Measurements from ENCODE around the gene USP3.

Gene USP3, protein sequence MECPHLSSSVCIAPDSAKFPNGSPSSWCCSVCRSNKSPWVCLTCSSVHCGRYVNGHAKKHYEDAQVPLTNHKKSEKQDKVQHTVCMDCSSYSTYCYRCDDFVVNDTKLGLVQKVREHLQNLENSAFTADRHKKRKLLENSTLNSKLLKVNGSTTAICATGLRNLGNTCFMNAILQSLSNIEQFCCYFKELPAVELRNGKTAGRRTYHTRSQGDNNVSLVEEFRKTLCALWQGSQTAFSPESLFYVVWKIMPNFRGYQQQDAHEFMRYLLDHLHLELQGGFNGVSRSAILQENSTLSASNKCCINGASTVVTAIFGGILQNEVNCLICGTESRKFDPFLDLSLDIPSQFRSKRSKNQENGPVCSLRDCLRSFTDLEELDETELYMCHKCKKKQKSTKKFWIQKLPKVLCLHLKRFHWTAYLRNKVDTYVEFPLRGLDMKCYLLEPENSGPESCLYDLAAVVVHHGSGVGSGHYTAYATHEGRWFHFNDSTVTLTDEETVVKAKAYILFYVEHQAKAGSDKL

DNA sequence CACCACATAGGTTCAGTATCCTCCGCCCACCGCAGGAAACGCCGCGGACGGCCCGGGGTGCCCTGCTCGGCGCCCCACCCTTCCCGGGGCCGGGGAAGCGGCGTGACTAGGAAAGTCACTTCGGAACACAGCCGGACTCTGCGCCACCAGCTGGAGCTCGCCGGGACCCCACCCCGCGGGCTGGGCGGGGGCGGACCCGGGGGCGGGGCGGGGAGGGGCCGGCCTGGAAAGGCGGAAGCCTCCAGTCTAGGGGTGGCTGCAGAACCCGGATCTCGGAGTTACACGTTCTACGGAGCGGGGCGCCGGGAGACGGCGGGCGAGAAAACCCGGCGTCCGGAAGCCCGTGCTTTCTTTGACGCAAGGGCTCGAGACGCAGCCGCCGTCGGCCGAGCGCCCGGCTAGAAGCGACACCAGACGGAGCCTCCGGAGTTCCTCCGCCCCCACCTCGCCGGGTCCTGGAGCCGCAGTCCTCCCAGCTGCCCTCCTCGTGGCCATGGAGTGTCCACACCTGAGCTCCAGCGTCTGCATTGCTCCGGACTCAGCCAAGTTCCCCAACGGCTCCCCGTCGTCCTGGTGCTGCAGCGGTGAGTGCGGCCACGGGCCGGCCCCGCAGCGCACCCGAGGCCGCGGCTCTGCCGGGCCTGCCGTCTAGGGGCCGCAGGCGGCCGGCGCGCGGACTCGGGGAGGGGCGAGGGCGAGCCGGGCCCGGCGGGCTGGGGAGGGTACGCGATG, at the start of gene USP3:
Gene USP3 (plus strand): TSS at position 347 of the 732 bp plus-strand sequence. CDS start 147 bp downstream, at position 494.
- DNase-seq, result peak; percentile 85 to 98 (median 97)

DNA sequence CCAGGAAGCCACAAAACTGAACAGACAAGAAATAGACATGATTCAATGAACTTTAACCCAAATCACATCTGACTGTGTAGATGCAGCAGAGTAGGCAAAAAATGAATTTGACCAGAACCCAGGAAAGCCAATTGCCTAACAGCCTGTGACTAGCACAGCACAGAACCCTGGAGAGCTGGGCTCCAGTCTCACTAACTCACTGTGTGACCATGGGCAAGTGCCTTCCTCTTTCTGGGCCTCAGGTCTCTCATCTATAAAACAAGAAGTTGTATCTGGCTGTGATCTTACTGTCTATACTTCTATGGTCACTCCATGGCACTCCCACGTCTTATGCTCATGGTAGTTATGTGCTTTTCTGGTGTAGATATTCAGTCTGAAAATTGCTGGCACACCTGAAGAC, 48.1 kb upstream of the USP3 start:
- DNase-seq, result no peak

DNA sequence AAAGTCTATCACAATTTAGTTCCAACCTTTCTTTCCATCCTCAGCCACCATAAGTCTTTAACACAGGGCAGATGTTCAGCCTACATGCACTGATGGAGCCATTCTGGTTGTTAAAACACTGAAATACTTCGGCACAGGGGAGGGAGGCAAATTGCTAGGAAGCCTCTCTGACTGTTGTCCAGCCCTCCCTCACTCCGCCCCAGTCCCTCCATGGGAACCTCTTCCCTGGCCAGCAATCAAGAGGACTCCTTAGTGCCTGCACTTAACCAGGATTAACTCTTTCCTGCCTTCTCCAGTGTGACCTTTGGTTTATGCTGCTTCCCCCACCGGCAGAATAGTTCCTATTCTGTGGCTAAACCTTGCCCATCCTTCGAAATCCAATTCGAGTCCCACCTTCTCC, 47.0 kb upstream of the USP3 start:
- DNase-seq, result no peak

DNA sequence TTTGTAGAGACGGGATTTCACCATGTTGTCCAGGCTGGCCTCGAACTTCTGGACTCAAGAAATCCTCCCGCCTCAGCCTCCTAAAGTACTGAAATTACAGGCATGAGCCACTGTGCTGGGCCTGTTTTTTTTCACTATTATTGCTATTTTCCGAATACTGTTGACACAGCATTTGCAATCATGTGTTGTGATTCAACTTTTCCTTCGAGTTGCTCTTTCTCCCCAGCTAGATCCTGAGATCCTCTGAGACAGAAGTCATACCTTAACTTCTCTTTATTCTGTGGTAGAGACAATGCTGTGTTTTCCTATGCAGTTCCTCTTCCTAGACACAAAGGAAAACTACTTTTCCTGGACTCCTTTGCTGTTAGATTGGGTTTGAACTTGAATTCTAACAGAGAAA, 46.4 kb upstream of the USP3 start:
- DNase-seq, result no peak

DNA sequence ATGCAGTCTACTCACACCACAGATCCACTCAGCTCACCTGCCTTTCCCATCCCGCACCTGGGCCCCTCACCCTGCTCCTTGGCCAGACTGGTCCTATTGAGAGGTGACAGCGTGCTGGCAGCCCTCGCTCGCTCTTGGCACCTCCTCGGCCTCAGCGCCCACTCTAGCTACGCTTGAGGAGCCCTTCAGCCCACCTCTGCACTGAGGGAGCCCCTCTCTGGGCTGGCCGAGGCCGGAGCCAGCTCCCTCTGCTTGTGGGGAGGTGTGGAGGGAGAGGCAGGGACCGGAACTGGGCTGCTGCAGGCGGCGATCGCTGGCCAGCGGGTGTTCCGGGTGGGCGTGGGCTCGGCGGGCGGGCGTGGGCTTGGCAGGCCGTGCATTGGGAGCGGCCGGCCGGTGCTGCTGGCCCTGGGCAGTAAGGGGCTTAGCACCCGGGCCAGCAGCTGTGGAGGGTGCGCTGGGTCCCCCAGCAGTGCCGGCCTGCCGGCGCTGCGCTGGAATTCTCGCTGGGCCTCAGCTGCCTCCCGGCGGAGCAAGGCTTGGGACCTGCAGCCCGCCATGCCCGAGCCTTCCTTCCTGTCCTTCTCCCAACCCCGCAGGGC, 45.5 kb upstream of the USP3 start:
- DNase-seq, result no peak

DNA sequence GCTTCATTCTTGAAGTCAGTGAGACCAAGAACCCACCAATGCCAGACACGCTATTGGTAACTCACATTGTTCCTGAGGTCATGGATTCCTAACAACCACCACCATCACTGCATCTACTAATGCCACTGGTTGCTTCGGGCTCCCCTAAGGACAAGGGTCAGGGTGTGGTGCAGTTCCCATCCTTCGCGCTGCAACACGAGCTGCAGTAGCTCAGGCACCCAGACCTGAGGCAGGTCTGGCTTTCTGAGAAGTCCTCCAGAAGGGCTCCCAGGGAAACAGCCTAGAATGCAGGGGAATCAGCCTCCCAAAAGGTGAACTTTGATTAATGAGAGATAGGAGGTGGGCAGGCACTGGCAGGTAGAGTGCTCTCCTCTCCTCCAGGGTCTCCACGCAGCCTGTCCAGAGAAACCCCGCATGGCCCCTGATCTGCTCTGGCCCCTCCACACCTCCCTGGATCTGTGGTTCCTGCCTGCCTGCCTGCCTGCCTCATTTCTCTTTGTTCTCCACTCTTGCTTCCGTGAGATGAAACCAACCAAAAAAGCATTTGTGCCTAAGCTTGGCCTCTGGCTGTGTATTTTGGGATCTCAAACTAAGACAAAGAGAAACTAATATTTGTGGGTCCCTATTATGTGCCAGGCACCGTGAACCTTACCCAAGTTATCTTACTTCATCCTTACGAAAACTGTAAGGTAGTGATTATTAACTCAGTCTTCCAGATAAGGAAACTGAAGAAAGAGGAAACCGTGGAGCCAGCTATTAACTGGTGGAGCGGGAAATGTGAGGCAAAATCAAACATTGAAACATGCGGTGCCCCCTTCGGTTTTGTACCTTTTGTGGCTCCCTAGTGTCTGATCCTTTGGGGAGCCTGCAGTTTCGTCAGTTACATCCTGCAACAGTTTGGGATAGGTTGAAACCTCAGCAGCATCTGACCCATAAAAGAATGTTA, 43.9 kb upstream of the USP3 start:
- no peak for DNase-seq

DNA sequence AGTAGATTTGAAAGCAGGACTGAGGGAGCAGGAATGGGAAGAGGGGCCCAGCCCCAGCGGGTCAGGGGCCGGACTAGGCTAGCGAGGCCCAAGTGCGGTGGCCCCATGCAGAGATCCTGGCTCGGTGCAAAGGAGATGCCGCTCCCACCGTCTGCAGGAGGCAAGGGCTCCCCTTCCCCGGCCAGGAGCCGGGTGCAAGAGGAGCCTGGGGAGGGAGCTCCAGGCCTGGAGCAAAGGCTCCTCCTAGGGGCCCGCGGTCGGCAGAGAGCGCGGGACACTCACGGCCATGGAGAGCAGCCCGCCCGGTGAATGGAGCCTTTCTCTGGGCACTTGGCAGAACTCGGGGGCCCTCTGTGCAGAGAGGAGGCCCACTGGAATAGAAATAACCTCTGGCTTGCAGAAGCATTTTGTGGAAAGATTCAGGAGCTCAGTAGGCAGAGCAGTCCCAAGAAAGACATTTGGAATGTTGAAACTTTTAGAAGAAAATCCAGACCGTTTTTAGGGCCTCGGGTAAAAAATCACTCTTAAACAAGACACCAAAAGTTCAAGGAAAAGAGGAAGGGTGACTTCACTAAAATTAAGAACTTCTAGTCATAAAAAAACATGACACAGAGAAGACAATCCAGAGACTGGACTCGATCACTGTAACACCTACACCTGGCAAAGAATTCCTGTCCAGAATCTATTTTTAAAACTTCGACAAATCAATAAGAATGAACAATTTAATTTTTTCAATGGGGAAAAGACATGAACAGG, 43.0 kb upstream of the USP3 start:
- DNase-seq, result no peak

DNA sequence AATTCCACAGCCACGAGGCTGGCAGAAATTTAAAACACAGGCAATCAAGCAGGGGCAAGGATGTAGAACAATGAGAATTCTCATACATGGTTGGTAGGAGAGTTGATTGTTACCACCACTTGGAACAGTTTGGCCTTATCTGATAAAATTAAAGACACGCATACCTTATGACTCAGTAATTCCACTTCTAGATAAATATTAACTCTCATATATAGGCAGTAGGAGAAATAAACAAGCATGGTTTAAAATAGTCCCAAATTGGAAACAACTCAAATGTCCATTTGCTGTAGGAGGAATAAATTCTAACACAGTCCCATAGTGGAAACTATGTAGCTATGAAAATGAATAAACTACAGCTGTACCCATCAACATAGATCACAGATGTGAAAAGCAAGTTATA, 42.3 kb upstream of the USP3 start:
- no peak for DNase-seq

DNA sequence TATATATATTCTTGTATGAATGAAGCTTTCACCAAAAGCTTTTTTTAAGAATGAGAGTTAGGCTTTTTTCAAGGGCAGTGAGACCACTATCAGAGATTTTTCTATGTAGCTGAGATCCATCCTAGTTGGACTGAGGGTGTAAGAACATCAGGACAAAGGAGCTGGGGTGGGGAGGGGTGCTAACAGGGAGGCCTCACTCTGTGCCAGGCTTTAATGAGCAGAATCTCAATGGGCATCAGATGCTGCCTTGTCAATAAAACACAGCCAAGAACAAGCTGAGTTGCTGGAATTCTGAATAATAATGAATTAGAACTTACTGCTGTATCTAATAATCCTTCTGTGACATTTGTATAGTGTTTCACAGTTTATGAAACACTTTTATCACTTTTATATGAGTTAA, 41.4 kb upstream of the USP3 start:
- peak in 1 of 3 experiments; percentile 48 for DNase-seq

DNA sequence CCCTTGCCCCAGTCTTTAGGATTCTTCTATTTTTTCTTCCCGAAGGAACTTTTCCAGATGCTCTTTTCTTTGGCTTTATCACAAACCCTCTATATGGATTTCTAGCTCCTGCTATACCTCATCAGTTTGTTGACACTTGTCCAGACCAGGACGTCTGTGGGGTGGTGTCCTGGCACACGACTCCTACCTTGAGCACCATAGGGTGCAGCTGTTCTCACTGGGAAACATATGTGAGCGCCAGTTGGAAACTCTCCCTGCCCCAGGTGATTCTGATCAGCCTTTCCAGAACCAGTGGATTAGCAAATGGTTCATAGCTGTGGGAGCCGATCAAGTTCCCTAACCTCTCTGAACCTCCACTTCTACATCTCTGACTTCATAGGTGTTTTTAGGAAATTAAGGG, 40.6 kb upstream of the USP3 start:
- DNase-seq, result no peak

DNA sequence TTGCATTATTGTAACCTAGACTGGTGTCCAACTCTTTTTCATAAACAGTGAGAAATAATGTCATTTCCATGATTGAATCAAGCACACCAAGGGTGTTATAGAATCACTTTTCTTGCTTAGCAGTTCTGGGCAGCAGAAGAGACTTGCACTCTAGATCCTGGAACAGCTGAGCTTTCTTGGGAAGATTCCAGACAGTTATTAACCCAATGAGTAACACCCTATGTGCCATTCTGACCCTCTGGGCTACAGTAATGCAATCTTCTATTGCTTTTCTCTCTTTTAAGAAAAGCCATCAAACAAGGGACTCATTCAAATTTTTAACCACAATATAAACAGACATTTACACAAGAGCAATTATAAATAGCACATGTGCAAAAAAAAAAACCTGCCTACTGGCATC, 39.3 kb upstream of the USP3 start:
- DNase-seq, result no peak

DNA sequence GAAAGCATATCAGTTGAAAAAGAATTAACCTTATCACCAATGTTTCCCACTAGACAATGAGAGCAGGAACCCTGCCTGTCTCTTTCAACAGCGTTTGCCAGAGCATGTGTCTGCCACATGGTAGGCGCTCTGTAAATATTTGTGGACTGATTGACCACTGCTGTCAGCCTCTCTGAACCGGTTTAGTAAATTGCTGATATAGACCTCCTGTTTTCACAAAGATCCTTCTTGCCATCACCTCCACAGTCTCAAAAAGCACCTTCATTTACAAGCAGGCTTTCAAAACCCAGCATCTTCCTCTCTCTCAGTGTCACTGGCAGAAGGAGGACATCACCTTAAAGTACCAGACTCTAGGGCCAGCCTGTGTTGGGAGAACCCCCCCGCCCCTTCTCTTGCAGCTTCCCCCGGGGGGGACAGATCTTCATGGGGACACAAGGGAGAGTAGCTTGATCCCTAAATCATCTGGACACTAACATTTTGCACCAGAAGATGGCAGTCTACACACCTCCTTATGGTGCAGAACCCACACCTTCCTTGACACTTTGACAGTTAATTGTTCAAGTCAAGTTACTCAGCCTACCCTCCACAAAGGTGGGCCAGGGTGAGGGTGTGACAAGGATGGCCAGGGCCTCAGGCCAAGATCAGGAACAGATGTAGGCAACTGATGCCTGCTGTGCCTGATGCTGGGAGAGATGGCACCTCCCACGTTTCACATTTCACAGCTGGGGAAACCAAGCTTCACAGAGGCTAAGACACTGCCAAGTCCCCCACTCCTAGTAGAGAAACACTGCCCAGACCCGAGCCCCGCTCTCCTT, 37.8 kb upstream of the USP3 start:
- peak; percentile 15 to 95 (median 86) for DNase-seq

DNA sequence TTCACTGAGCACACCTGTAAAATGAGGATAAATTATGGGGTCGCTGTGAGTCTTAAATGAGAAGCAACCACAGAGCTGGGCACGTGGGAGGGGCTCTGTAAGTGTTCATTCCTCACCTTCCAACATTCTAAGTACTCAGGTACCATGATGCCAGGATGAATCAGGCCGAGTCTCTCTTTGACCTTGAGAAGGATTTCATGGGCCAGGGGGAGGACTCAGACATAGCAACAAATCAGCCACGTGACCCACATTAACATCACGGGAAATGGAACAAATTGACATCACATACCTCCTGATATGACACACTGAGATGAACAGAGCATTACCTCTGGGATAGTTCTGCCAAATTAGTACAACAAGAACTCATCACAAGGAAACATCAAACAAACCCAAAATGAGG, 35.2 kb upstream of the USP3 start:
- DNase-seq, result no peak

DNA sequence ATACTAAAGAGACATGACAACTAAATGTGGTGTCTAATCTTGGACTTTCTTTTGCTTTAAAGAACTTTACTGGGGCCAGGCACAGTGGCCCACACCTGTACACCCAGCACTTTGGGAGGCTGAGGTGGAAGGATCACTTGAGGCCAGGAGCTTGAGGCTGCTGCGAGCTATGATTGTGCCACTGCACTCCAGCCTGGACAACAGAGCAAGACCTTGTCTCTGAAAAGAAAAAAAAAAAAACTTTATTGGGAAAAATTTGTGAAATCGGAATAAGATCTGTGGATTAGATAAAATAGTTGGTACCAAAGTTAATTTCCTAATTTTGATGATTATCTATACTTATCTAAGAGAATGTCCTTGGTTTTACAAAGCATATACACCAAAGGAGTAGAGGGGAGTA, 34.4 kb upstream of the USP3 start:
- DNase-seq, result no peak

DNA sequence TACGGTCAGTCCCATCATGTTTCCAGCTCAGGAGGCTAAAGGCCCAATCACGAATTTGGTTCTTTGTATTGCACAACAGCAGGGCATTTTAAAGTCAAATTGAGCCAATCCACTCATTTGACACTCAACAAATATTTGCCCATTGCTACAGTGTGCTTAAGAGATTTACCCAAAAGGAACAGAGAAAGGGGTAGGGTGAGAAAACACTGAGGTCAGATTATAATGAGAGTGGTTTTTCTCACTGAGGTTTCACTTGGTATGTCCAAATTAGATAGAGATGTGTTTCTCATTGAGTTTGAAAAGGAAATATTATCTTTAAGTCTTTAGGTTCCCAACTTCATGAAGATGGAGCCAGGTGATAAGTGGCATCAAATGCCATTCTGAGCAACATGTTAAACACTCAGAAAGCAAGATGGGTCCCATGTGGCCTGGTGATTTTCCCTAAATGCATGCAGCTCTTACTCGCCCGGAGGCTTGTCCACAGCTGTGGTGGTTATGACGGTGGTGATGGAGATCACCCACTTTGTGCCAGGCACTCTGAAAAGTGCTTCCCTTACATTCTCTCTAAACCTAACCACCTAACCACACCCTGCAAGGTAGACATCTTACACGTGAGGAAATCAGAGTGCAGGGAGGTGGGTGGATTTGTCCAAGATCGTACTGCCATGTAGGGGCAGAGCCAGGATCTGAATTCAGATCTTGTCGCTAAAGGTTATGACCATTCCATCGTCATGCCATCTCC, 31.2 kb upstream of the USP3 start:
- peak in 2 of 3 experiments; percentile 42 to 76 for DNase-seq

DNA sequence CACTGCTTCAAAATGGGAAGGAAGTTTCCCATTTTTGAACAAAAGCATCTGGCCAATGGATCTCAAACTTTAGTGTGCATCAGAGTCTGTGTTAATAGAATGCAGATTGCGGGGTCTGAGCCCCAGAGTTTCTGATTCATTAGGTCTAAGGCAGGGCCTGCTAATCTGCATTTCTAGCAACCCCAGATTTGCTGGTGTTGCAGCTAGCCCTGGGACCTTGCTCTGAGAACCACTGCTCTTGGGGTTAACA, 30.7 kb upstream of the USP3 start:
- DNase-seq, result no peak

DNA sequence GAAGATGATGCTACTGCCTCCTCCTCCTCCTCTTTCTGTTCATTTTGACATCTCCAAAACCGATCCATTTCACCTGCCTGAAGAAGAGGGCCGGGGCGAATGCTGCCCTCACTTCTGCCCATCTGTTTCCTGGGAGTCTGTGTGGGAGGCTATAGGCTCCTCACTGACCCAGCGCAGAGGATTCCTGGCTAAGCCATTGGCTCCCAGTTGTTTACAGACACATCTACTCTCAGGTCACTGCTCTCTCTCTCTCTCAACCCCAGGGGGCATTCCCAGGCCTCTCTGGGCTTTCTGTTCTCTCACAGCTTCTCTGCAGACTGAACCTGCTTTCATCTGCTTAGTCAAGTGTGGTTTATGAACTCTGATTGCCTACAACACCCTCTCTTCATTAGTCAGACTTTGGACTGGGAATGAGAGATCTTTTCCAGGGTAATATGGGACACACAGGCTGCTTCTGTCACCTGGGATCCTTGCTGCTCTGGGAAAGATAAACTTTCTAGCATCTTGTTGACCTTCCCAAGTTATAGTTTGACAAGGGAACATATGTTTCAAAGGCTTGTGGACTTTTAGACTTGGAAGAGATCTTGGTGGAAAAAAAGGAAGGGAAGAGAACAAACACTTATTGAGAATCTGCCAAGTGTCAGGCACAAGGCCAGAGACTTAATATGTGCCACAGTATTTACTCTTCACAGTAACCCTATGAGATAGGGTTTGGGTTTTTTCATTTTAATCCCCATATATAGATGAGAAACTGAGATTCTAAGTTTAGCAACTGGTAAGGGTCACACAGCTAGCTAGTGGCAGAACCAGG, 30.2 kb upstream of the USP3 start:
- DNase-seq, result peak; percentile 28 to 92 (median 79)

DNA sequence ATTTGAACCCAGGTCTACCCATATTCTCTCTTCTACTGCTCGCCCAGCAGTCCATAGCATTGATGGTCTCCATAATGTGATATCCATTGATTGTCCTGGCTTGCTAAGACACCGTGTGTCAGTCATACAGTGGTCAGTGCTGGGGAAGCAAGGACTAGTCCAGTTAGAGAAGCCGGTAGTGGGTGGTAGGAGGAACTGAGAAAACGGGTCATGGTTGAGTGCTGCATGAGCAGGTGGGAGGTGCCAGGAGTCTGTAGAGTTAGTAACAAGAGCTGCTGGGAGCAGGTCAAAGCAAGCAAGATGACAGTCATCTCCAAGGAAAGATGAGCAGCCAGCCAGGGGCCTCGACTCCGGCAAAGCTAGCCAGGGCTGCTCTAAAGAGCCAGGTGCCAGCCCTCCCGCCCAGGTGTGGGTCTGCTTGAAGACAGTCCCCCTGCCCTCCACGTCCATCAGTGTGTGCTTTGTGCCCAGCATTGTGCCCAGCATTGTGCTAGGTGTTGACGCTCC, 29.5 kb upstream of the USP3 start:
- peak in 1 of 3 experiments; percentile 46 for DNase-seq

DNA sequence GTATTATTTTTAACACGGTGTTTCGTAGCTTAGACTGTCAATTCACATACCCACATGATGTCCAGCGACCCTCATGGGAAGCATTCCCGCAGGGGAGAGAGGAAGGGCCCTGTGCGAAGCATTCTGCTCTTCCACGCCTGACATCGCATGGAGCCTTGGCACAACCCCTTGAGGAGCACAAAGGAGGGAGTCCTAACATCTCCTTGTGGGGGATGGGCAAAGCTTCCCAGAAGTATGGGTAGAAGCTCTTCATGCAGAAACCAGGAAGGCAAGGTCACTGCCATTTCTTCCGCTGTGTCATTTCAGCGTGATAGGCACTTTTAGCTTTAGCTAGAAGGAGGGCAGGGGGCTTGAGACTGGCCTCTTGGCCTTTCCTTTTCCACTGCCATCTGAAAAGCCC, 28.7 kb upstream of the USP3 start:
- DNase-seq, result no peak

Measured in NCI-H1417 (cell line).